Adrenal gland (tissue), 12 donors: ENCODE data around the gene MADCAM1. TPM values are rescaled to one million over a fixed set of nuclear protein-coding genes. Genes with fewer than 3 reads are reported as not detected.

Source experiments
- DNase-seq, 7 donors: peaks; one replicate each; pipeline ENCODE4 v3.0.0-alpha.2; 2019 to 2020
- H3K27ac ChIP-seq, 5 donors: fragments of 200-600 bp; sonication (generic) in 4 of 5; 1 replicate in 3 of 5; 2 replicates in 2 of 5; pipeline versions ENCODE4 v1.5.1 to v1.8.0; 2016 to 2020; ENCODE audit warnings: mild to moderate bottlenecking in 1 of 5
- H3K27me3 ChIP-seq: fragments of 200-600 bp; 2 replicates; pipeline ENCODE4 v1.8.0; 2021
- H3K36me3 ChIP-seq, 2 donors: fragments of 200-600 bp; replicated peaks in 1 of 2; 1 replicate in 1 of 2; 2 replicates in 1 of 2; pipeline versions ENCODE4 v1.5.1 to v1.8.0; 2018 to 2022
- H3K4me1 ChIP-seq, 2 donors: fragments of 200-600 bp; replicated peaks in 1 of 2; 1 replicate in 1 of 2; 2 replicates in 1 of 2; pipeline versions ENCODE4 v1.5.1 to v1.8.0; 2018 to 2021
- H3K4me3 ChIP-seq, 4 donors: fragments of 200-600 bp; sonication (generic) in 3 of 4; one replicate each; pipeline ENCODE4 v1.5.1; 2016 to 2018
- H3K9me3 ChIP-seq, 3 donors: fragments of 200-600 bp; sonication (generic) in 1 of 3; replicated peaks in 1 of 3; 1 replicate in 2 of 3; 2 replicates in 1 of 3; pipeline versions ENCODE4 v1.5.1 to v1.8.0; 2016 to 2021
- POLR2A ChIP-seq, 2 donors: fragments of 450-650 bp; IDR thresholded peaks; one replicate each; pipeline ENCODE4 v1.6.1; 2017; ENCODE audit warnings: antibody characterized with exemption in 2 of 2, mild to moderate bottlenecking in 2 of 2, moderate library complexity in 1 of 2
- WGBS, 4 donors: extraction: QIAGEN DNeasy Blood & Tissue Kit in 2 of 4; methylation state at CpG; one replicate each; pipeline versions ENCODE4 v1.1.5 to v1.1.7; 2013 to 2017; 5-methylcytosine and 5-hydroxymethylcytosine counted together
- intact Hi-C, 2 donors: fragments of 100-400 bp; cut with DNase I; formaldehyde crosslinking; loops; one replicate each; pipeline versions ENCODE4 v1.14.1 to v1.15.0; 2022 to 2023
- polyA plus RNA-seq, 3 donors: library from polyadenylated mRNA; stranded (reverse); fragments of 200-250 nt in 2 of 3; fragments of 350-450 nt in 1 of 3; fragmentation: Illumina TruSeq in 1 of 3; extraction: RNeasy Lipid Tissue Mini Kit (QIAGEN cat#74804) in 1 of 3; gene quantifications; one replicate each; pipeline ENCODE4 v1.2.3, GENCODE V29; 2013 to 2014
- total RNA-seq, 9 donors: library from RNA; depleted of rRNA in 4 of 9; stranded (reverse); fragments of >200 nt in 4 of 9; fragments of 120-200 nt in 1 of 9; fragmentation: NEBNext Ultra II Directional in 1 of 9; extraction: Animal tissue kit (Norgen Biotek cat#: 25700) in 1 of 9; gene quantifications; one replicate each; pipeline versions ENCODE4 v1.1.0 to v1.2.4, GENCODE V29; 2013 to 2023
- TF ChIP-seq, protein P1 (sequence below), 6 experiments: fragments of 450-650 bp in 4 of 6; fragments of 200-600 bp in 2 of 6; sonication (generic) in 1 of 6; IDR thresholded peaks; 1 replicate in 5 of 6; 2 replicates in 1 of 6; pipeline versions ENCODE4 v1.5.1 to v1.8.0; 2016 to 2021; ENCODE audit warnings: antibody characterized with exemption in 6 of 6, mild to moderate bottlenecking in 2 of 6, moderate library complexity in 1 of 6
- donor health status: healthy with polysubstance abuse.
- donor health status: Bipolar disorder and iron deficiency.
- donor health status: DM: yes; HTN: yes; CAD: no.
- donor health status: DM: no; HTN: no; CAD: no.
- donor health status: DM: no; HTN: no; CAD: no.
- donor health status: DM: yes; HTN: yes; CAD: no.

The MADCAM1 gene
- total and polyA plus RNA-seq, 12 donors = 0.14 to 4.8 (median 0.92) TPM; not detected in 2

GRCh38 chr19:543910-544608 is 47.8 kb downstream of the MADCAM1 start, which contains the start of gene GZMM:
TSS of gene GZMM (plus strand) at chr19:544053. CDS start at chr19:544072, 19 bp downstream.
- no peaks in the 10 kb centered on the region for H3K27me3 ChIP-seq
- WGBS, 4 donors = 48 to 58% (median 51%) methylated on average over 7 to 31 of the region's 31 CpGs
- peaks cover 0 to 24% of the 10 kb centered on the region in 2 donors for H3K36me3 ChIP-seq
- no peaks in the 10 kb centered on the region for H3K4me1 ChIP-seq
- H3K9me3 ChIP-seq = no peaks in the 10 kb centered on the region
- DNase-seq = no peak
- H3K27ac ChIP-seq = no peak within 1 kb of the TSS
- intact Hi-C loops = no loop called here
- H3K4me3 ChIP-seq = no peak within 1 kb of the TSS
- TF ChIP-seq POLR2A (IDR thresholded peaks at IDR 0.05) = no peak
- TF ChIP-seq, protein P1, sequence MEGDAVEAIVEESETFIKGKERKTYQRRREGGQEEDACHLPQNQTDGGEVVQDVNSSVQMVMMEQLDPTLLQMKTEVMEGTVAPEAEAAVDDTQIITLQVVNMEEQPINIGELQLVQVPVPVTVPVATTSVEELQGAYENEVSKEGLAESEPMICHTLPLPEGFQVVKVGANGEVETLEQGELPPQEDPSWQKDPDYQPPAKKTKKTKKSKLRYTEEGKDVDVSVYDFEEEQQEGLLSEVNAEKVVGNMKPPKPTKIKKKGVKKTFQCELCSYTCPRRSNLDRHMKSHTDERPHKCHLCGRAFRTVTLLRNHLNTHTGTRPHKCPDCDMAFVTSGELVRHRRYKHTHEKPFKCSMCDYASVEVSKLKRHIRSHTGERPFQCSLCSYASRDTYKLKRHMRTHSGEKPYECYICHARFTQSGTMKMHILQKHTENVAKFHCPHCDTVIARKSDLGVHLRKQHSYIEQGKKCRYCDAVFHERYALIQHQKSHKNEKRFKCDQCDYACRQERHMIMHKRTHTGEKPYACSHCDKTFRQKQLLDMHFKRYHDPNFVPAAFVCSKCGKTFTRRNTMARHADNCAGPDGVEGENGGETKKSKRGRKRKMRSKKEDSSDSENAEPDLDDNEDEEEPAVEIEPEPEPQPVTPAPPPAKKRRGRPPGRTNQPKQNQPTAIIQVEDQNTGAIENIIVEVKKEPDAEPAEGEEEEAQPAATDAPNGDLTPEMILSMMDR (IDR thresholded peaks at IDR 0.05) = no peak

DNA sequence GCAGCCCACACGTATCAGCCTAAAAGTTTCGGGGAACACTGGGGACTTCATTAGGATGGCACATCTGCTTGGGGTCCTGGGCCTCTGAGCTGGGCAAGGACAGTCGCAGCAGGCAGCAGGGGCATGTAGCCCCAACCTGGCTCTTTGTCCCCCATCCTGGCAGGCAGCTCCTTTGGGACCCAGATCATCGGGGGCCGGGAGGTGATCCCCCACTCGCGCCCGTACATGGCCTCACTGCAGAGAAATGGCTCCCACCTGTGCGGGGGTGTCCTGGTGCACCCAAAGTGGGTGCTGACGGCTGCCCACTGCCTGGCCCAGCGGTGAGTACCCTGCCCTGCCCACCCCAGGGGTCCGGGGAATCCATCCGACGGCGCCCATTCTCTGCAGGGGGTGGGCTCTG is 50.8 kb downstream of the MADCAM1 start:
- Histone ChIP-seq H3K36me3 (peaks cover 0 to 4% of the 10 kb centered on the region in 2 donors), H3K27me3 (no peaks in the 10 kb centered on the region), H3K27ac (no peak overlapping the region), H3K9me3 (no peaks in the 10 kb centered on the region), H3K4me3 (no peak overlapping the region), H3K4me1 (no peaks in the 10 kb centered on the region)
- intact Hi-C loops = no loop called here
- WGBS, 4 donors = 89 to 96% (median 92%) methylated on average over 6 to 15 of the region's 15 CpGs
- no peak for DNase-seq
- no peak for TF ChIP-seq POLR2A (IDR thresholded peaks at IDR 0.05)
- TF ChIP-seq, protein P1 (IDR thresholded peaks at IDR 0.05) = no peak

DNA sequence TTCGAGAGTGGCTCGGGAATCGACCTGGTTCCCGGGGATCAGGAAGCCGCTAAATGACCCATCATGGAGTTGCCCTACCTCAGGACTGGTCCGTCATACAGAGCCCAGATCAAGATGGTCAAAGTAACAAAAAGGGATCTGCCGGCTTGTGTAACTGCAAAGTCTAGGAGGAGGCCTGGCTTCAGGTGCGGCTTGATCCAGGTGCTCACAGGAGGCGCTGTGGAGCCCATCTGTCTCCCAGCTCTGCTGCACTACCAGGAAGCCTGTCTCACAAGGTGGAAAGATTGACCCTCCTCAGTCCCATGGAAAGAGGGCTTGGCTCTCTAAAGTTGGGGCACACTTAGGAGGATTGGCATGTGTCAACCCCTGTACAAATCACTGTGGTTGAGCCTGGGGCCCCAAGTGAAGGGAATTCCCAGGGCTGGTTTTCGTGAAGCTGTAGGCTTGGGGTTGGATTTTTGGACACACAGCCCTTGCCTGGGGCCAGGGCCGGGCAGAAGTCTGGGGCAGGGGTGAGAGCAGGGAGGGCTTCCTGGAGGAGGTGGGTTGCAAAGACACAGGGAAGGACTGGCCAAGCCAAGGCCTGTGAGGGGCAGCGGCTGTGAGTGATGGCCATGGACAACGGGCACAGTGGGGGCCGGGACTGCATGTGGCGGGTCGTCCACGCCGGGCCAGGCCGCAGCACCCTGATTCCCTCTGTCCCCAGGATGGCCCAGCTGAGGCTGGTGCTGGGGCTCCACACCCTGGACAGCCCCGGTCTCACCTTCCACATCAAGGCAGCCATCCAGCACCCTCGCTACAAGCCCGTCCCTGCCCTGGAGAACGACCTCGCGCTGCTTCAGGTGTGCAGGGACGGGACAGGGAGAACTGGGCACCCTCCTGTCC is 51.8 kb downstream of the MADCAM1 start:
- H3K4me1 ChIP-seq = no peaks in the 10 kb centered on the region
- intact Hi-C loops = no loop called here
- H3K27ac ChIP-seq = no peak overlapping the region
- no peak for DNase-seq
- no peaks in the 10 kb centered on the region for H3K36me3 ChIP-seq
- WGBS, 4 donors = 80 to 85% (median 85%) methylated on average over 11 to 26 of the region's 26 CpGs
- no peaks in the 10 kb centered on the region for H3K27me3 ChIP-seq
- TF ChIP-seq, protein P1 (IDR thresholded peaks at IDR 0.05) = no peak
- no peak for TF ChIP-seq POLR2A (IDR thresholded peaks at IDR 0.05)
- no peaks in the 10 kb centered on the region for H3K9me3 ChIP-seq
- no peak overlapping the region for H3K4me3 ChIP-seq
